HG03571 (cell line): ENCODE results near the gene COMMD7.

ENCODE experiments used
- ATAC-seq: cut with Tn5 transposase; IDR thresholded peaks from one replicate; pipeline ENCODE4 v1.9.1; 2021; ENCODE audit not compliant: unreplicated experiment

COMMD7 gene

GRCh38 chr20:32652739-32653526 is 90.3 kb downstream of the COMMD7 start:
- ATAC-seq = no peak
